ENCODE data around the gene RNF220.

GRCh38 chr1:44619261-44619900, 214.3 kb downstream of the RNF220 start:
- TF ChIP-seq CTCF (IDR thresholded peaks at IDR 0.05) (no peak), POLR2A (IDR thresholded peaks at IDR 0.05) (no peak)
